HG03520 (cell line): ENCODE measurements around the gene CRYL1.

Experiments
- ATAC-seq: cut with Tn5 transposase; IDR thresholded peaks from one replicate; pipeline ENCODE4 v1.9.1; 2021; ENCODE audit warnings: mild to moderate bottlenecking, moderate library complexity; ENCODE audit not compliant: unreplicated experiment

CRYL1 gene

DNA sequence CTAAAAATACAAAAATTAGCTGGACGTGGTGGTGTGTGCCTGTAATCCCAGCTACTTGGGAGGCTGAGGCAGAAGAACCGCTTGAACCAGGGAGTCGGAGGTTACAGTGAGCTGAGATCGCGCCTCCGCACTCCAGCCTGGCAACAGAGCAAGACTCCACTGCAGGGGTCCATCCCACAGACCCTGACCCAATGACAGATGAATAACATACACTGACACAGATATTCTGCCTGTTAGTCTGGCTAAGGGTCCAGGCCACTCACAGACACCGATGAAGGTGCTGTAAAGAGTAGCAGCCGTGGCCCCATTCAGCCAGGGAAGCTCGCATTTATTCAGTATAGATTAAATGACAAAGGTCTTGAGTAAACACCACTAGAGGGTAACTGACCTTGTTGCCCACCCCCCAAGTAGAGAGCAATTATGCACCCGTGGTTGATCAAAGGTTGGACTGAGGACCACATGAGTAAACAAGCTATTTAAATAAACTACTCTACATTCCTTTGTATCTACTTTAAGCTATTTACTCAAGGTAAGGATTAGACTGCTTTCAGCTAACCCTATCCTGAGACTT is 8.5 kb upstream of the CRYL1 start:
- ATAC-seq, result no peak

DNA sequence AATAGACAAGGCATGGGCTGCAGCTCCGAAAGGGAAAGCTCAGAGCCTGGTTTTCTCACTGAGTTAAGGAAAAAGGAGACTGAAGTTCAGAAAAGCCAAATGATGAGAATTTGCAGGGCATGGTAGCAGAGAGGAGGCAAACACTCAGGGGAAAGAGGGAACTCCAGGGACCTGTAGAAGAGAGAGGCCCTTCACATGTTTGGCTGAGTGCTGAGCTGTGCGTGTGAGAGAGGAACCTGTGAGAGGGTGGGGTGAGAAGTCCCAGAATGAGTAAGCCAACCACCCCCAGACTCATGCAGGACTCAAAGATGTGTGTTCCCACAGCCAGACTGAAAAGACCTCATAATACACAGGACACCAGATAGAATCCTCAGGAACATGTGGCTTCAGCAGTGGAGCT is 2.8 kb upstream of the CRYL1 start:
- ATAC-seq, result no peak

DNA sequence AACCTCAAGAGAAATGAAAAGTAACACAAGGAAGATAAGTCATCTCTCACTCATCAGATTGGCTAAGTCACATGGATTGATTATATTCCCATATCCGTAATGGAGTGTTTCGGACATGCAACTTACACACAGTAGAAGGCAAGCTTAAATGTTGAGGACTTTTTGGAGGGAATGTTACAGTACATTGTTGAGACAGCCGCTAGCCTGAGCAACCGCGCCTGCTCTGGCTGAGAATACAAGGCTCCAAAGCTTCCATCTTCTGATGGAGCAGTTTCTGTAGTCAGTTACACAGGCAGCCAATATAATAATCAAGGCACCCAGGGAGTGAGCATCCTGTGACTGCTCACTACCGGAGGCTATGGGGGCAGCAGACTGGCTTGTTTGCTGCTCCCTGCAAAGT is 1.0 kb upstream of the CRYL1 start:
- ATAC-seq, result no peak

GRCh38 chr13:20525144-20525600 is 485 bp downstream of the CRYL1 start:
- no peak for ATAC-seq

DNA sequence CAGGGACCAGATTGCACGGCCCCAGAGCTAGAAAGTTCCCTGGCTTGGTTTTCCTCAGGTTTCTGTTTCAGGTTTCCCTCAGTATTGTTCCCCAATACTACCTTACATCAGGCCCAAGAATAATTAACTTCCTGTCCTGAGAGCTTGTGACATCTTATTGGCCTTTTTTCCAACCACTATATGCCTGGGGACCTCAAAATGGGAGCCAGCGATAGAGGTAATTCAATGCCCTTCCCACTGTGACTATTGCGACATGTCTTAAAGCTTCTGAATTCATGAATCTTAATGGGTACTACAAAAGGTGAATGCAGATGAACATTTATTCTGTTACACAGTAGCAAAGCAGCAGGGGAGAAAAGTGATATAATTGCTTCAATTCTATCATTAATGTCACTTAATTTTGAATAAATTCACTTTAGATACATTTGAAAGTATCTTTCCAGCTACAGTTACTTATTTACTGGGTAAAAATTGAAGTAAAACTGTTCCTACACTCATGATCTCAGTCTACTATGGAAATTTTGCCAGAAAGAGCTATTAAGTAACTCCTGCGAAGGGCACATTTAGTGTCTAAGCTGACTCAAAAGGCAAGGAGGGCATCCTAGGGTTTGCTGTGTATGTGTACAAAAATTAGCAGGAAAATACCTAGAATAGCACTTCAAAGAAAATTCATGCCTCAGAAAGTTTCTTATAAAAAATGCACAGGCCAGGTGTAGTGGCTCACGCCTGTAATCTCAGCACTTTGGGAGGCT is 4.1 kb downstream of the CRYL1 start:
- no peak for ATAC-seq

- ATAC-seq, result no peak
Measured at GRCh38 chr13:20519875-20520274, 5.8 kb downstream of the CRYL1 start.

GRCh38 chr13:20518660-20519100 is 7.0 kb downstream of the CRYL1 start:
- no peak for ATAC-seq

DNA sequence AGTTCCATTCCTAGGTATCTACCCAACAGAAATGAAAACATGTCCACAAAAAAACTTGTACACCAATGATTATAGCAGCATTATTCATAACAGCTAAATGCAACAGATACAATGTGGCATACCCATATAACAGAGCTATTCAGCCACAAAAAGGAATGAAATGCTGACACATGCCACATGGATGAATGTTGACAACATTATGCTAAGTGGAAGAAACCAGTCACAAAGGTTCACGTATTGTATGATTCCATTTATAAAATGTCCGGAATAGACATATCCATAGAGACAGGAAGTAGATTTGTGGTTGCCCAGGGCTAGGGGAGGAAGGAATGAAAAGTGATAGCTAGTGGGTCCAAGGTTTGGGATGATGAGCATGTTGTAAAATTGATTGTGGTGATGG is 10.8 kb downstream of the CRYL1 start:
- ATAC-seq, result no peak

GRCh38 chr13:20513466-20513995 is 12.1 kb downstream of the CRYL1 start:
- ATAC-seq, result no peak

DNA sequence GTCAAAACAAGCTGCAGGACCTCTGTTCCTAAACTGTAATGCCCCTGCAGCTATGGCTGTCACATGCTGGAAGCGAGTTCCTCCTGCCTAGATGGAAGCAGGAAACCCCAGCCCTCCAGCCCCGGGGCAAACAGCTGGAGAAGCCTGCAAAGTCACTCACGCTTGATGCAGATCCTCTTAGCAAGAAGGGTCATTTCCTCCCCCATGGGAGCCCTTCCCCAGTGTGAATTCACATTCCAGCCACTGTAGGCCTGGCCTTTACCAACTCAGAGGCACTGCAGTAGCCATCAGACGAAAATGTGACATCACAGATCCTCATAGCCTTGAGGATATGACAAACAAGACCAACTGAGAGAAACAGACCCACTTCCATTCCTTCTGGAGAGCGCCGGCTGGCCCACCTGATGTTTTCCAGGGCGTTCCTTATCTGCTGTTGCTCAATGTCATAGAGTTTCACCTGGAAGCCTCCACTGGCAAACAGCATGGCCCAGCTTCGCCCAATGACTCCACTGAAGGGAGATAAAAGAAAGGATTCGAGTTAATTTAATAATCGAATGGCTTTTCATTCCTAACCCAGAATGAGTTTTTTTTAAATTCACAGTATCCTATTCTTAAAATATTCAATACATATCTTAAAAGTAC is 13.5 kb downstream of the CRYL1 start:
- ATAC-seq, result no peak

- ATAC-seq, result no peak
Measured at GRCh38 chr13:20506696-20507095, 19.0 kb downstream of the CRYL1 start.

- ATAC-seq, result no peak
Measured at GRCh38 chr13:20505405-20506366, 20.0 kb downstream of the CRYL1 start.

- ATAC-seq, result no peak
Measured at GRCh38 chr13:20503088-20504083, 22.3 kb downstream of the CRYL1 start.

DNA sequence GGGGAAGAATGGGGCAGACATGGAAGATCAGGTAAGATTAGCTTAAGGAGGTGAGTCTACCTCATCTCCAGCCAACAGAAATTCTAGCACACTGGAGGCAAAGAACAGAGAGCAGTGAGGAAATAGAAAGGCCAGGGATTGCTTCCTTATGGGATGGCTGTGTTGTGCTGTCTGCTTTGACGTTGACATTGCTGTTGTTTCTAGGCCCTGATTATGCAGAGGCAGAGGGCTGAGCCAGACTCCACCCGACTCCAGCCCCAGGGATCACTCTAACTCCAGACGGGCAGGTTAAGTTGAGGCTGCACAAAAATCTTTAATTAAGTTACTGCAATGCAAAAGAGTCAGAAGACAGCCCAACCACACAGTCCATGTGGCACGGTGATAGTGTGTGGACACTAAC is 24.1 kb downstream of the CRYL1 start:
- ATAC-seq, result no peak

- ATAC-seq, result no peak
Measured at GRCh38 chr13:20501120-20501519, 24.5 kb downstream of the CRYL1 start.

DNA sequence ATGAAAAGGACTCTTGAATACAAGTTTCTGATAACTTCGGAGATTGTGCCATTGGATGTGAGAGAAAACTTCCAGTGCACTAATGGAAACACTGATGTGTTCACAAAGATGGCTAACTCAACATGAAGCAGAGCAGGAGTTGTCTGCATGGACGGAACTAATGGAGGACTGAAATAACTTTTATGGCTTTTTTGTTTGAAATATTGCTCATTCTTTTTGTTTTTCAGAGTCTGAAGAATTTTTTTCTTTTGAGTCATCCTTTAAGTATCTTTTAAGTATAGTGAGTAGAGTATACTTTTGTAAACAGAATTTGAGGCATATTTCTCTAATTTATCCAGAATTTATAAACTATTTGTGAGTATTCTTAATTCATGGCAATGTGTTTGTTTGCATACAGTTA is 25.7 kb downstream of the CRYL1 start:
- no peak for ATAC-seq

DNA sequence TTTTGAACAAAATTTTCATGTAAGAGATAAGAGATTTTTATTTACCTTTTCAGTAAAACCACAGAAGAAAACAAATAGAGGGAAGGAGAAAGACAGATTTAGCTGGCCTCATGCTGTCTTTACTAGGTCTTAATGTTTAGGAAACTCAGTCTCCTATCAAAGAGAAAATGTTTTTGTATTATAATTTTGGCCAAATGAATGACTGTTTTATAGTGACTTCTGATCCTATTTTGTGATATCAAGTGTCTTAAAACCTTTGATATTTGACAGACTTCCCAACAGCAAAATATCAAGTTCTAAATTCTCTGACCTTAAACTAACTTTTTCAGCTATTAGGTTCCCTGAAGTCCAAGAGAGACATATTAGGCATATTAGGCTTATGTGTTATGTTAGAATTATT is 27.0 kb downstream of the CRYL1 start:
- no peak for ATAC-seq

DNA sequence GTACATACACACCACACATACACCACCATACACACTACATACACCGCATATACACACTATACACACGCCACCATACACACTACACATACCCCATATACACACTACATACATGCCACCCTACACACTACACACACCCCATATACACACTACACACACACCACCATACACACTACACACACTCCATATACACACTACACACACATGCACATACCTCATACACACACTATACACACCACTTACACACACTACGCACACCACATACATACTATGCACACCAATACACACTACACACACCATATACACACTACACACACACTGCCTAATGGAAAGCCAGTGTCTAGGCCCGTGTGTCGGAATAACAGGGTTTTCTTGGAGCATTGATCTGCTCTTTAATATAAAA is 27.5 kb downstream of the CRYL1 start:
- ATAC-seq, result no peak

GRCh38 chr13:20497006-20497775 is 28.5 kb downstream of the CRYL1 start:
- ATAC-seq, result no peak
